ENCODE data around the gene B3GALNT2.
"Not testable (repeated sequence)": the region's sequence is repeated elsewhere in the genome, so short reads cannot be mapped to it uniquely, and the experiment has no call there.

Gene B3GALNT2

DNA sequence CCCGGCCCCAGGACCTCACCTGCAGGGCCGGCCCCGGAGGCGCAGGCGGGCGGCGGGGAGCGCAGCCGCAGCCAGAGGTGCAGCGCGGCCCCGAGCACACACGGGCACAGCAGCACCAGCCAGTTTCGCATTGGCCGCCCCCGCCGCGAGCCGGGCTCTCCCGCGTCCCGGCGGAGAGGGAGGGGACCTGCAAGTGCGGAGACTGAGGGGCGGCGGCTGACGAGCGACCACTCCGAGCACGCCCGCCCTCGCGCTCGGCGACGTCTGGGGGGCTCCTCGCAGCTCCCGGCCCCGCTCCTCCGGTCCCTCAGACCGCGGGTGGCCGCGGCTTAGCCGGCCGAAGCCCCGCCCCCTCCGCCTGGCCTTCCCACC lies at the start of gene B3GALNT2:
Gene B3GALNT2, minus strand, starts transcription at position 331 of the 372 bp plus-strand sequence. Its CDS starts 200 bp downstream, at position 131.
- no peak for DNase-seq

DNA sequence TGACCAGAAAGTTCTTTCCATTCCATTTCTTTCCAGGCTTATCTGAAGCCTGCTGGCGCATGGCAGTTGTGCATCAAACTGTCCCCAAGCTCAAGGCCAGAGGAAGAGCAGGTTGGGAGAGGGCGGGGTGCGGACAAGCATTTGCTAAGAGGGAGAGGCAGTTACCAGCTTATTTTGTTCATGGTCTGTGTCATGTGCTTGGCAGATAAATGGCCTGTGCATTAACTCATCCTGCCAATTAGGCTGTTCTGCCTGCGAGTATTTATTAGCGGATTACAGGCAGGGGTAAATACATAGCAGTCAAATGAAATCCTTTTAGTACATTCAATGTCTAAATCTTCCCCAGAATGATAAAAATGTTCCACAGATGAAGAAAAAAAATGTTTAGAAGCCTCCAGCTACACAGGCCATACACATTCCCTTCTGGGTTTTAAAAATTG lies 48.9 kb upstream of the B3GALNT2 start:
- no peak for DNase-seq

DNA sequence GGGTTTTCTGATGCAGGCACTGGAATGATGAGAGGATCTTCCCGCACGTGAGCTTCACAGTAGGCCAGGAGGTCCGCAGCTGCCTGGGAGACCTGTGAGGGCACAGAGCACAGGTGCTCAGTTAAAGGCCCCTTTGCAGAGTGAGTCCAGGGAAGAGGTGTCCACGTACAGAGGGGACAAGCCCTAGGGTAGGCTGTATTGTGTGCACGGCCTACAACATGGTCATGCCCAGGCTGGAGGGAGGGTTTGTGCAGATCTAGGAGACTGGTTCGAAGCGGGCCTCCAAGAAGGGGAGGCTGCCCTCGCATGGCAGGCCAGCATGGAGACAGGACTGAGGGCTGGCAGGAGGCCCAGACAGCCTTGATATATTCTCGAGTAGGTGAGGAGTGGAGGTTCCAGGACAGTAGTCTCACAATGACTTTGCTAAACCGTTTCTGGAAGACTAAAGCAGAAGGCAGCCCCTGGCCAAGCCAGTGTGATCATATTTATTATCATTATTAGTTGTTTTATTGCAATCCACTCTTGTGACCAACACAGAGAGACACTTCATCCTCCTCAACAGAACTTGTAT lies 48.0 kb upstream of the B3GALNT2 start:
- no peak for DNase-seq

DNA sequence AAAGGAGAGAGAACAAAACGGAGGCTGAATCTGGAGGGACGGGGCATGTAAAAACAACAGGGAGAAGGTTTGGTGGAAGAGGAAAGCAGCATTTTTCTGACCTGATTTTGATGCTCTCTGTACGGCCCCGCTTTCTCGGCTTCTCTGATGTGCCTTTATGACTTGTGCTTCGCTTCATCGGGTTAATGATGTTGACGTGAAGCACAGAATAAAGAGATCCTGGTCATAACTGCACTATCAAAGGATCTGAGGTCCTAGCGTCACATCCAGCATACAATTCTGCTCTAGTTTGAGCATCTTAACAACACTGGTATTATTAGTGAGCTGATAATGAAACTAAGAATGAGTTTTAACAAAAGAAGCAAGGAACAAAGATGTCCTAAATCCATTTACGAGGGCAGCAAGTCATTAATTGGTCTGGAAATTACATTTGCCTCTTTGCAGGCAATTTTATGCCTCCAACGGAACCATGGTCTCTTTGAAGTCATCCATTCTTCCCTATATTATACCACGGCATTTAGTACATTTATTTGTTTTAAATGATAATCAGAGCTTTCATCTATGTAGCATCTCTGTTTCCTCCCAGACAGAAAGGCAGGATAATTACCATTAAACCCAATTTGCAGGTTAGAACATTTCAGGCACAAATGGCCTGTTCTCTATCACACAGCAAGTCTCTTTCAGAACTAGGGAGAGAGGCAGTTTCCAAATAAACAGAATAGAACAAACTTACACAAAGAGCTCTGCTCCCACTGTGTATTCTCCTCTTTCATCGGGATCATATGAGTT lies 45.3 kb upstream of the B3GALNT2 start:
- DNase-seq, result no peak

DNA sequence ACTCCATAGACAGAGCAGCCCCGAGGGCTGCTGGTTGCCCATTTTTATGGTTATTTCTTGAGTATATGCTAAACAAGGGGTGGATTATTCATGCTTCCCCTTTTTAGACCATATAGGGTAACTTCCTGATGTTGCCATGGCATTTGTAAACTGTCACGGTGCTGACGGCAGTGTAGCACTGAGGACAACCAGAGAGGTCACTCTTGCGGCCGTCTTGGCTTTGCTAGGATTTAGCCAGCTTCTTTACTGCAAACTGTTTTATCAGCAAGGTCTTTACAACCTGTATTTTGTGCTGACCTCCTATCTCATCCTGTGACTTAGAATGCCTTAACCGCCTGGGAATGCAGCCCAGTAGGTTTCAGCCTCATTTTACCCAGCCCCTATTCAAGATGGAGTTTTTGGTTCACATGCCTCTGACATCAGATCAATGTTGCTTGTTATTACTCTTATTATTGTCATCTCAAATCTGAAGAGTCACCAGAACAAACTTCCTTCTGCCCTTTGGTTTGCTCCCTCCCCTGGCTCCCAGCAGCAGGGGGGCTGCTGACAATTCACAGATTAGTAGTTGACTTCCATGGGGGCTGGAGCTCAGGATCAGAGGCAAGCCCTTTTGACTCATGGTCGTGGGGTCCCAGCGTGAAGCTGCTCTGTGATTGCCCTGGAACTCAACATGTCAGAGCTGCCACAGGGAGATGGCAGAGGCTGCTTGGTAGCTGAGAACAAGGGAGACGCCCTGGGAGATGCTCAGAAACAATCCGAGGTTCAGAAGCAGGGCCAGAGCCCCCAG lies 42.3 kb upstream of the B3GALNT2 start:
- not testable (repeated sequence) for DNase-seq

DNA sequence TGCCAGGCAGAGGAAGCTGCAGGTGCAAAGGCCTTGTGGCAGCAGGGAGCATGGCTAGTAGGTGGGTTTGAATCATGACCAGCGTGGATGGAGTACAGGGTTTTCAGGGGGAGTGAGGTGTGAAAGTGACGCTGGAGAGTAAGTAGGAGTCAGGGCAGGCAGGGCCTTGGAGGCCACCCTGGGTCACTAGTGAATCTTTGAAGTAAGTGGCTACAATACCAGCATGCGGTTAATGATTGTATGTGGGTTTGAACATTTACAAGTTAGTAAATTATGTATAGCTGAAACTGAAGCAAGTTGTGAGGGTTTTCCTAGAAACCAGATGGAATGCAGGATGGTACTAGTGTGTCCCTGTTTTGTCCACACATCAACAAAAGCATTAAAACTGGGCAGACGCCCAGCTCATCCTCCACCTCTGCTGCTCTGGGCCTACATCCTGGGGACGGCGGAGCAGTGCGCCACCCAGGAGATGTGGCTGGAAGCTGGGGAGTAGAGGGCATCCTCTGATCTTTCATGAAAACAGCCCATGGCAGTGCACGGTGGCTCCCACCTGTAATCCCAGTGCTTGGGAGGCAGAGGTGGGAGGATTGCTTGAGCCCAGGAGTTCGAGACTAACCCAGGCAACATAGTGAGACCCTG lies 41.2 kb upstream of the B3GALNT2 start:
- DNase-seq, result no peak

DNA sequence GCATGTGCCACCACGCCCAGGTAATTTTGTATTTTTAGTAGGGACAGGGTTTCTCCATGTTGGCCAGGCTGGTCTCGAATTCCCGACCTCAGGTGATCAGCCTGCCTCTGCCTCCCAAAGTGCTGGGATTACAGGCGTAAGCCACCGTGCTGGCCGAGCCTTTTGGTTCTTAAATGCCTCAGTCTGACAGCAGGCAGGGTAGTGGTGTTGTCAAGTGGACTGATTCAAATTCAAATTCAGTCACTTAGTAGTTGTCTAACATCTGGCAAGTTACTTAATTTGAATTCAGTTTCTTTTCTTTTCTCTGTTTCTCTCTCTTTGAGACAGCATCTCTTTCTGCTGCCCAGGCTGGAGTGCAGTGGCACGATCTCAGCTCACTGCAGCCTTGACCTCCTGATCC lies 38.6 kb upstream of the B3GALNT2 start:
- DNase-seq, result not testable (repeated sequence)

DNA sequence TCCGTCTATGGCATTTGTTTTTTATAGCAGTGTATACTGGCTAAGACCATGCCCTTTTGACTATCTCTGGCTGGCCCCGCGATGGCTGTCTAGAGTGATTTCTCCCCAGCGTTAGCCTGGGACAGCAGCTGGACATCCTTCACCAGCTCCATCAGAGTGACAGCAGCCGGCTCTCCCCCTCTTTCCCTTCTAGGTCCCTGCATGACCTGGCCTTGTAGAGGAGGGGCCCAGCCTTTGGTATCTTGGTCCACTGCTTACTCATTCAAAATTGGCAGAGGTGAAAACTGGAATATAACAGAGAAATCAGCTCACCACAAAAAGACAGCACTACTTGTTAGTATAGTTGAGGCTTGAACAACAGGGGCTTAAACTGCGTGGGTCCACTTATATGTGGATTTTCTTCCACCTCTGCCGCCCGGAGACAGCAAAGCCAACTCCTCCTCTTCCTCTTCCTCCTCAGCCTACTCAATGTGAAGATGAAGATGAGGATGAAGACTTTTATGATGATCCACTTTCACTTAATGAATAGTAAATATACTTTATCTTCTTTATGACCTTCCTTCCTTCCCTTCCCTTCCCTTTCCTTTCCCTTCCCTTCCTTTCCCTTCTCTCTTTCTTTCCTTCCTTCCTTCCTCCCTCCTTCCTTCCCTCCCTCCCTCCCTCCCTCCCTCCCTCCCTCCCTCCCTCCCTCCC lies 29.4 kb upstream of the B3GALNT2 start:
- no peak for DNase-seq

DNA sequence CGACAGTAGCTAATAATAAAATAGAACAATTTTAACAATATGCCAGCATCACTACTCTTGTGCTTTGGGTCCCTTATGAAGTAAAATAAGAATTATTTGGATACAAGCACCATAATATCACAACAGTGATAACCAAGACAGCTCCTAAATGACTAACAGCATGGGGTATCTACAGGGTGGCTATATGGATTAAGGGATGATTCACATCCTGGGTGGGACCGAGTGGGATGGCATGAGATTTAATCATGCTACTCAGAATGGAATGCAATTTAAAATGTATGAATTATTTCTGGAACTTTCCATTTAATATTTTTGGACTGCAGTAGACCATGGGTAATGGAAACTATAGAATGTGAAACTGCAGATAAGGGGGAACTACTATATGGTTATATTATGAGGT lies 28.1 kb upstream of the B3GALNT2 start:
- DNase-seq, result no peak

DNA sequence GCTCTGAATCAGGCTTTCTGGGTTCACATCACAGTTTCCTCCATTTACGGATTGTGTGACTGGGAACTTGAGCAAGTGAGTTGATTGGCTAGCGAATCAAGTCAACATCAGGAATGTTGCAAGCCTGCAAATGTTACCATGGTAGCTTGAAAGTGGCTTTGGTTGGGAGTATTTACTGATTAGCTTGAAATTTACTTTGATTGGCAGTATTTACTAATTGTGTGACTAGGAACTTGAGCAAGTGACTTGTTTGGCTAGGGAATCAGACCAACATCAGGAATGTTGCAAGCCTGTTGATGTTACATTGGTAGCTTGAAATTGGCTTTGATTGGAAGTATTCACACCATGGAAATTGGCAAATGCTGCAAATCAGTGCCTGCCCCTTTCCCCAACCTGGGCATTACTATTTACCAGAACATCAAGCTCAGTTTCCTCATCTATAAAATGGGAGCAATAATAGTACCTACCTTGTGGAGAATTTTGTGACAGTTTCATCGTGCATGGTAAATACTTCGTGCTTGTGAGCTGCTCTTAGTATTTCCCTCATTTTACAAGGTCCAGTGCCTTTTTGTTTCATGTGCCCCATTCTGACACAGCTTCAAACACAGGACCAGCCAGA lies 23.1 kb upstream of the B3GALNT2 start:
- no peak for DNase-seq

DNA sequence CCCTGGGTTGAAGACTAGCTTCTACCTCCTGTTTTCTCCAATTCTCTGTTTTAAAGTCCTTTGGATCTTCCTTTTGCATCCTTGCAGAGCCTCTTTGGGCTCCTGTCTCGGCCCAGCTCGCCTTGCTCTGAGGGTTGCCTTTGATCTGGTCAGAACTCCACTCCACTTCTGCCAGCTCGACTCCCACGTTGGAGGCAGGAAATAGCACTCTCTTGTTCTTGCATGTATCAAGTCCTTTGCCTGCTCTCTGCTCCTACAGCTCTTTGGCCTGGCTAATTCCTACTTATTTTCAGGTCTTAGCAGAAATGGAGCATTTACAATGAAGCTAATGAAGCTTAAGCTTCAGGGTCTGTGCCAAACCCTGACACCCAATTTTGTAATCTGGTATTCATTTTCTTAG lies 21.1 kb upstream of the B3GALNT2 start:
- DNase-seq, result no peak

DNA sequence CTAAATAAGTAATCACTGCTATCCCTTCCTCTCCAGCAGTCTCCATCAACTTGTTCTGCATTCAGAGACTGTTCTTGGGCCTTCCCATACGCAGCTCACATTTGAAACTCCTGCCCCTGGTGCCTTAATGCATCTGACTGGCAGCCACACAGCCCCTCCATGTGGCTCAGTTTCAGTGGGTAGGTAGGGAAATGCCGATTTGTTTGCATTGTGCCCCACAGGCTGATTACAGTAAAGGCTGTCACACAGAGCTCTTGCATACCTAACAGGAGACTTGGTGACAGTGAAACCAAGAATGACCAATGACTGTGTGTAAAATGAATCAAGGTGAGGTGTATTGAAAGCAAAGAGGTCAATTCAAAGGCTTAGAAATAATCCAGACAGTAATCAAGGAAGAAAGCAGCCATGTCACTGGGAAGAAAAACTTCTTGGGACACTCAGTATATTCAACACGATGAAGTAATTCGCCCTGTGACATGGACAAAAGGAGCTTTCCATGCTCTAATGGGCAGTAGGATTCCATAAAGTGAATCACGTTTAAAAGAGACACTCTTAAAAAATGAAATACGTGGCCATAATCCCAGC lies 12.7 kb upstream of the B3GALNT2 start:
- DNase-seq, result no peak

DNA sequence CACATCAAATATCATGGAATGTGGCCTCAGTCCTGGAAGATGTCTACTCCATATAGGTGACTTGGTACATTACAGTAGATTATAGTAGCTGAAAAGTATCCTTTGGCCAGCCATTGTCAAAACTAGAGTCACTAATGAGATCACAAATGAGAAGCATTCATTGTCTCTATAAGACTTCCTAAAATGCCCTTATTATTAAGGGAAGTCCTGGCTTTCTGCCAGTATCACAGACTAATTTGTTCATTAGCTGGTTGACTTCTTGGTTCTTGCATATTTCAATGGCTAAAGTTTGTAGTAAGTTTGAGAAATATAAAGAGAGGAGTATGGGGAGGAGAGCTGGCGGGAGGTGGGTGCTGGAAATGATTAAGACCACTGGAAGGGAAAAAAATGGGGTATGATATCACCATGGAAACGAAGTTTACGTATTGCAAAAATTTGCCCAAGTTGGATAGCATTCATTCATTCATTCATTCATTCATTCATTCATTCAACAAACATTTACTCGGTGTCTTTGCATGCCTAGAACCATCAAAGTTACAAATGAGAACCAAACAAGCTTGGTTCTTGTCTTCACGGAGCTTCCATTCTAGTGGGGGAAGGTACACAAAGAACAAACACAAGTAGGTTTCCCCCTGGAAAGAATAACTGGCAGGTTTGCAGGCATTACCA lies 11.7 kb upstream of the B3GALNT2 start:
- DNase-seq, result no peak

DNA sequence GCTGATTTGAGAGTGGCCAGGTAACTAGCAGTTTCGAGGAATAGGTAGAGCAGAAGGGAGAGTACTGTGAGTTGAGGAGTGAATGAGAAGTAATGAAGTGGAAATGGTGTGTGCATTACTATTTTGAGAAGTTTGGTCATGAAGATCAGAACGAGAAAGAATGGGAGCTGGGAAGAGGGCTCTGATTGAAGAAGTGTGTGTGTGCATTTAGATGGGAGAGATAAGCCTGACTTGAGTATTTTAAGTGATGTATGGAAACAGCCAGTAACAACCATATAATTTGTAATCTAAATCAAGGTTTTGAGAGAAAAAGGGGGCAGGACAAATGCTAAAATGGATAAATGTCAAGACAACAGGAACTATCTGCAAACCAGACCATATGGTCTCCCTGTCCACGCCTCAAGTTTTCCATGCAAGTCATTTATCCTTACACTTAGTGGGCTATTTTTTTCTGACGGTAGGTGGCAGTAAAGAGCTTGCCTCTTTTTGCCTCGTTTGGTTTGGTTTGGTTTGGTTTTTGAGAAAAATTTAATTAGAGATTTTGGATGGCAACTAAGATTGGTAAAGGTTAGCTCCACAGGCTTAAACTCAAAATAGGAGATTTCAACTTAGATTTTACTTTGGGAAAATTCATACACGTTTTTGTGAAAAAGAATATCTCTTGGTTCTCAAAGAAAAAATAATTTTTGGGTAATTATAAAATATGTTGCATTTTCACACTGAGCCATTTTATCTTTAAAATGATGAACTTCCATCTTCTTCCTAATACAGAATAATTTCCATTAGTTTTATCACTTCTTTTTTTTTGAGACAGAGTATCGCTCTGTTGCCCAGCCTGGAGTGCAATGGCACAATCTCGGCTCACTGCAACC lies 9.5 kb upstream of the B3GALNT2 start:
- no peak for DNase-seq

DNA sequence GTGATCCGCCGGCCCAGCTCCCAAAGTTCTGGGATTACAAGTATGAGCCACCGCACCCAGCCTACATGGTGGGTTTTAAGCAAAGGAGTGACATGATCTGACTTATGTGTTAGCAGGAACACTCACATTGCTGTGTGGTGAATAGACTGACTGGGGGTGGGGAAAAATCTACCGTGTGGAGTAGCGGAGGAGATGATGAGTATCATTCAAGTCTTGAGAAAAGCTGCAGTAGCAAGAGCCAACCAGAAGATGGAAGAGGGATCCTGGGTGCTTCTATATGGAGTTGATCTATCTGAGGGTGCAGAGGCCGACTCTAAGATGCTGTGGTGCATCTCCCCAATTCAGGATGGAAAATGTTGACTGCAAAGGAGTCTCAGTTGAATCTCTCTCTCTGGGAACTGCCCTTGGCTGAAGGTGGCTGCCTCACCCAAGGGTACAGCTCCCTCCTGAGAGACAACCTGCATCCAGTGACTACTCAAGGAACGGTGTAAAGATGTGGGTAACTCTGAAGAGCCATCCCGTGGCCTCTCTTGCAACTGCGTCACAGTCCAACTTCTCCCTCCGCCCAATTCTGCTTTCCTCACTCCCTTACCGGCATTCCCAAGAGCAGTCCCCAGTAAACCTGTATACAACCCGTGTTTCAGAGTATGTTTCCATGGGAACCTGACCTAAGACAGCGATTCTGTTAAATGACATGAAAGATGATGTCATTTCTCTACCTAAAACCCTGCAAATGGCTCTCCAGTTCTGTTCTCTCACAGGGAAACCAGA lies 7.4 kb upstream of the B3GALNT2 start:
- no peak for DNase-seq

DNA sequence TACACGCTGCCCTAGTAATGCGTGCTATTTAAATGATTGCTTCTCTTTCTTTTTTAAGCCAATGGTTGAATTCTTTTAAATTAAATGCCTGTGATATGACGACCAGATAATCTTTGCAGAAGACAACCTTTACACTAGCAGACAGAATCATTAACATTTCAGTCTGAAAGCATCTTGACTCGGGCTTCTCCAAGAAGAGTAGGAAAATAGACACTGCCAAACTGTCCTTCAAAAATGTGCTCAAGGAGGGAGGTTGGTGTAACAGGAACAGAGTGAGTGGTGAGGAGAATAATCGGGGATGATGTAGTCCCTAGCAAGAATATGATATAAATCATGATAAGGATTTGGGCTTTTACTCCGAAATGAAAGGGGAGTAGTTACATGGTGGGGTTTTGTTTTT lies 6.6 kb upstream of the B3GALNT2 start:
- no peak for DNase-seq

DNA sequence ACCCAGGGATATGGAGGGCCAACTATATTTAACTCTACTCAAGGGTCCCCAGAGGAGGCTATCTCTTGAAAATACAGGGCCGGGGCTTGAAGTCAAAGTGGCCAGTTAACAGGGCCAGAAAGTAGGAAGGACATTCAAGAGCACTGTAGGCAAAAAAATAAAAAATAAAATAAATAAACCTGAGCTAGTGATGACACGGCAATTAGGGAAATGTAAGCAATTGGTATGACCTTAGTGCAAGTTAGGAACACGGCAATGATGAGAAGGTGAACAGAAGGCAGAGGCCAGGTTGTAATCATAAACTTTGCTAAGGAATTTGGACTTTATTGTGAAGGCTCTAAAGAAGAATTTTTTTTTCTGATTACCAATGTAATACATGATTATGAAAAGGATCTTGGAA lies 3.4 kb upstream of the B3GALNT2 start:
- no peak for DNase-seq

DNA sequence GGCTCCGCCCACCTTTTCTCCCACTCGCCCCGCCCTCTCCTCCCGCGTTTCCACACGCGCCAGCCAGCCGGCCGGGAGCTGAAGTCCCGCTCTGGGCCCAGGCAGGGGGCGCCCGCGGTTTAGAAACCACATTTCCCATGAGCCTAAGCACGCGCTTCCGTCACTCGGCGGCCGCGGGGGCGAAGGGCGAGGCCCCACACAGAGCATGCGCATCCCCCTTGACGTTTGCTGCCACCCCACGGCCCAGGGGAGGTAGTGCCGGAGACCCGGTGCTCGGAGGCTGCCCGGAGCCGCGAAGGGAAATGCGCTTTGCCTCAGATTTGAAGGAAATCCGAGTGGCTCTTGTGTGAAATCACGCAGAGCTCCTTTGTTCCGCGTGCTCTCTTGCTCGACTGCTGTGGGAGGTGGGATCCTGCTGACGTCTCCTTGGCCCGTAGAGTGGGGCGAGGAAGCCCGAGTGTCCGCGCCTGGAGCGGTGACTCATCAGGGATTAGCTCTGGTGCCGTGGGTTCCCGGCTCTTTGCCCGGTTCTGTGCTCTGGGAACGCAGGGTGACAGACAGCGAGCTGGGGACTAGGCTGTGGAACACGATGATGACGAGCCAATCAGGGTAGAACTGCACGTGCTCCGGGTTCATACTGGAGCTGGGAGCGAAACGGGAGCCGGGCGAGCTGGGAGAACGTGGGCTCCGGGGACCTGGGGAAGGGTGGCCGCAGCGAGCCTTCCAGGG lies 406 bp upstream of the B3GALNT2 start:
- DNase-seq, result peak; percentile 99
